HEK293T (cell line): Measurements from ENCODE around the gene PEA15.

Experiments used
- ARNT ChIP-seq: fragments of 450-650 bp; IDR thresholded peaks from 2 replicates; pipeline ENCODE4 v1.6.1; 2017; ENCODE audit warnings: mild to moderate bottlenecking
- BHLHE40 ChIP-seq: fragments of 450-650 bp; IDR thresholded peaks from 2 replicates; pipeline ENCODE4 v1.6.1; 2016; ENCODE audit warnings: mild to moderate bottlenecking, moderate library complexity, borderline replicate concordance
- FOXK2 ChIP-seq: fragments of 450-650 bp; IDR thresholded peaks from 2 replicates; pipeline ENCODE4 v1.6.1; 2016; ENCODE audit warnings: mild to moderate bottlenecking
- FOXM1 ChIP-seq: fragments of 450-650 bp; IDR thresholded peaks from 2 replicates; pipeline ENCODE4 v1.6.1; 2017; ENCODE audit warnings: mild to moderate bottlenecking, borderline replicate concordance
- HDGF ChIP-seq: fragments of 450-650 bp; IDR thresholded peaks from 2 replicates; pipeline ENCODE4 v1.6.1; 2017; ENCODE audit warnings: antibody characterized with exemption, borderline replicate concordance
- L3MBTL2 ChIP-seq: fragments of 450-650 bp; conservative IDR thresholded peaks from 2 replicates; pipeline ENCODE4 v1.6.1; 2016; ENCODE audit warnings: mild to moderate bottlenecking
- SP1 ChIP-seq: fragments of 450-650 bp; IDR thresholded peaks from 2 replicates; pipeline ENCODE4 v1.6.1; 2017
- ZNF384 ChIP-seq: fragments of 450-650 bp; IDR thresholded peaks from 2 replicates; pipeline ENCODE4 v1.6.1; 2016

DNA sequence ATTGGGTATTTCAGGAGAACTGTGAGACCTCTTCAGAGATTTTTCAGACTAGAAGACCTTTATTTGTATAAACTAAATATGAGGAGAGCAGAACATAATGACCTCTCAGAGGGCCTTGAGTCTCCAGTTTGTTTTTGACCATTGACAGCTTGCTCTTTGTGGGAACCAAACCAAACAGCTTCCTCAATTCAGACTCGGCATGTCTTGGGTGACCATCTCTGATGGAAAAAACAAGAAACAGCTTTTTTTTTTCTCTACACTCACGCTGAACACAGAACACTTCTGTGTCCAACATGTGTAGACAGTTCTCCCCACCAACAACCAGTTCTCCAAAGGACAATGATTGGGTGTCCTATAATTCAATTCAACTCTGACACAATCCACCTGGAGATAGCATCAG, 42.3 kb upstream of the PEA15 start:
- TF ChIP-seq ZNF384 (no peak), FOXK2 (no peak), BHLHE40 (no peak), ARNT (no peak), FOXM1 (no peak), L3MBTL2 (no peak), SP1 (no peak), HDGF (no peak)
